Measurements from ENCODE around the gene RFTN1. TPM values are rescaled to one million over a fixed set of nuclear protein-coding genes. Genes with fewer than 3 reads are reported as not detected.

RFTN1 gene
- total and polyA plus RNA-seq, 9 of the 15 experiments (the other 6 are each of a cell fraction or from before 2014, with no cell fraction given), result 0.08 to 0.51 (median 0.11) TPM; not detected in 6

- TF ChIP-seq GMEB1 (CRISPR knock-in tag; IDR thresholded peaks at IDR 0.05) (no peak), MEF2A (IDR thresholded peaks at IDR 0.05; ENCODE audit: control insufficient read depth, low read depth, low read length) (no peak), GABPA (tag; conservative IDR thresholded peaks at IDR 0.05; ENCODE audit: low read depth) (0 out of 2 replicates have a peak, but pooled peaks have one; percentile 22), ZNF76 (CRISPR knock-in tag; IDR thresholded peaks at IDR 0.05; ENCODE audit: borderline replicate concordance) (no peak), TGIF2 (CRISPR knock-in tag; IDR thresholded peaks at IDR 0.05) (no peak), JUND (IDR thresholded peaks at IDR 0.05; ENCODE audit: borderline replicate concordance, low read depth, low read length) (peak; percentile 81), JUND (tag; IDR thresholded peaks at IDR 0.05; ENCODE audit: borderline replicate concordance, low read depth, low read length) (peak; percentile 65; the same call in 1 of the 3 replicates), RERE (CRISPR knock-in tag; IDR thresholded peaks at IDR 0.05; ENCODE audit: borderline replicate concordance) (no peak), NR1H2 (CRISPR knock-in tag; IDR thresholded peaks at IDR 0.05) (no peak), ZNF766 (CRISPR knock-in tag; conservative IDR thresholded peaks at IDR 0.05) (no peak), TCF3 (CRISPR knock-in tag; IDR thresholded peaks at IDR 0.05) (0 out of 2 replicates have a peak, but pooled peaks have one; percentile 28), CHD2 (IDR thresholded peaks at IDR 0.05; ENCODE audit: low read depth, low read length) (no peak), HNRNPK (IDR thresholded peaks at IDR 0.05; ENCODE audit: low read depth, low read length, poor library complexity, severe bottlenecking) (no peak), DNMT1 (IDR thresholded peaks at IDR 0.05) (no peak), CHCHD3 (CRISPR knock-in tag; IDR thresholded peaks at IDR 0.05) (no peak), CCNT2 (IDR thresholded peaks at IDR 0.05; ENCODE audit: borderline replicate concordance, extremely low read depth, insufficient read length, low read depth, low read length) (no peak), CBX3 (IDR thresholded peaks at IDR 0.05; ENCODE audit: borderline replicate concordance in 1 of 2, low read length in 2 of 2) (peak in 1 of 2 experiments; percentile 58; a peak in 2 of 3 replicates), MYNN (IDR thresholded peaks at IDR 0.05) (no peak), MYNN (CRISPR knock-in tag; IDR thresholded peaks at IDR 0.05) (no peak), POLR2G (IDR thresholded peaks at IDR 0.05; ENCODE audit: low read depth, low read length) (no peak), MXD1 (CRISPR knock-in tag; IDR thresholded peaks at IDR 0.05; ENCODE audit: borderline replicate concordance, poor library complexity, severe bottlenecking) (no peak)
Measured at GRCh38 chr3:16550676-16551341, 37.3 kb upstream of the RFTN1 start (continued).
